Transverse colon (tissue), 4 donors: Measurements from ENCODE around the gene PTH1R. TPM values are rescaled to one million over a fixed set of nuclear protein-coding genes. Genes with fewer than 3 reads are reported as not detected.

Experiments used
- DNase-seq: peaks from one replicate; pipeline ENCODE4 v3.0.0-alpha.2; 2019
- H3K27ac ChIP-seq, 4 donors: fragments of 200-600 bp; sonication (generic); 2 replicates each; pipeline ENCODE4 v1.5.1; 2016 to 2018; ENCODE audit warnings: inconsistent platforms in 4 of 4
- H3K27me3 ChIP-seq: fragments of 200-600 bp; sonication (generic); 2 replicates; pipeline ENCODE4 v1.5.1; 2017; ENCODE audit warnings: inconsistent platforms
- H3K36me3 ChIP-seq, 4 donors: fragments of 200-600 bp; sonication (generic); 2 replicates each; pipeline ENCODE4 v1.5.1; 2017 to 2019; ENCODE audit warnings: inconsistent platforms in 4 of 4
- H3K4me1 ChIP-seq, 4 donors: fragments of 200-600 bp; sonication (generic); 2 replicates each; pipeline ENCODE4 v1.5.1; 2017 to 2020; ENCODE audit warnings: inconsistent platforms in 4 of 4
- H3K4me3 ChIP-seq, 4 donors: fragments of 200-600 bp; sonication (generic); 1 replicate in 1 of 4; 2 replicates in 3 of 4; pipeline versions ENCODE4 v1.5.1 to v1.6.1; 2017 to 2019; ENCODE audit warnings: inconsistent platforms in 4 of 4
- H3K9me3 ChIP-seq, 2 donors: fragments of 200-600 bp; sonication (generic); 2 replicates each; pipeline ENCODE4 v1.5.1; 2017 to 2019; ENCODE audit warnings: inconsistent platforms in 2 of 2
- EP300 ChIP-seq: sonication (generic); formaldehyde crosslinking; IDR thresholded peaks from one replicate; pipeline ENCODE4 v1.6.1; 2017; ENCODE audit warnings: antibody characterized with exemption, low read depth
- POLR2A ChIP-seq: fragments of 450-650 bp; IDR thresholded peaks from one replicate; pipeline ENCODE4 v1.6.1; 2016; ENCODE audit warnings: antibody characterized with exemption, mild to moderate bottlenecking, moderate library complexity
- POLR2AphosphoS5 ChIP-seq, 3 donors: sonication (generic); formaldehyde crosslinking; IDR thresholded peaks; one replicate each; pipeline ENCODE4 v1.6.1; 2016; ENCODE audit warnings: antibody characterized with exemption in 3 of 3
- WGBS, 2 donors: methylation state at CpG; one replicate each; pipeline ENCODE4 v1.1.5; 2018; ENCODE audit warnings: low coverage in 1 of 2; 5-methylcytosine and 5-hydroxymethylcytosine counted together
- in situ Hi-C, 4 donors: fragments of 200-750 bp; cut with MboI; loops; one replicate each; pipeline versions ENCODE4 v1.15.0 to v1.15.1; 2017; ENCODE audit warnings: low sequenced_read_pairs in 3 of 4, low pct_ligation_motif_present in 1 of 4, low pct_unique_long_range_greater_than_20kb in 1 of 4
- intact Hi-C: fragments of 100-400 bp; cut with DNase I; formaldehyde crosslinking; loops from one replicate; pipeline ENCODE4 v1.15.1; 2023; ENCODE audit warnings: low total_unique reads
- total RNA-seq, 4 donors: library from RNA; depleted of rRNA; stranded (reverse); fragments of >200 nt; gene quantifications; one replicate each; pipeline ENCODE4 v1.1.0, GENCODE V29; 2016
- TF ChIP-seq, protein P1 (sequence below), 5 experiments: fragments of 200-600 bp in 3 of 5; fragments of 450-650 bp in 2 of 5; sonication (generic) in 3 of 5; IDR thresholded peaks; 1 replicate in 2 of 5; 2 replicates in 3 of 5; pipeline ENCODE4 v1.5.1; 2016 to 2017; ENCODE audit warnings: antibody characterized with exemption in 5 of 5, inconsistent platforms in 3 of 5, mild to moderate bottlenecking in 2 of 5, moderate library complexity in 1 of 5

Gene PTH1R
- total RNA-seq, 4 donors from 2014 or later: 0.60 to 2.5 (median 1.4) TPM; not detected in 1

GRCh38 chr3:46907960-46908293, 30.4 kb downstream of the PTH1R start:
- Histone ChIP-seq H3K4me1 (peaks cover 4 to 10% (median 7%) of the 10 kb centered on the region in 4 donors), H3K27me3 (no peaks in the 10 kb centered on the region), H3K9me3 (no peaks in the 10 kb centered on the region), H3K27ac (no peak overlapping the region), H3K36me3 (no peaks in the 10 kb centered on the region), H3K4me3 (no peak overlapping the region)
- intact Hi-C loops: loop anchor here (2.0 to 5.0 kb wide), 2 partner anchors 41 to 203 kb away; no protein-coding TSS in a partner anchor
- no peak for TF ChIP-seq POLR2A
- TF ChIP-seq, protein P1, sequence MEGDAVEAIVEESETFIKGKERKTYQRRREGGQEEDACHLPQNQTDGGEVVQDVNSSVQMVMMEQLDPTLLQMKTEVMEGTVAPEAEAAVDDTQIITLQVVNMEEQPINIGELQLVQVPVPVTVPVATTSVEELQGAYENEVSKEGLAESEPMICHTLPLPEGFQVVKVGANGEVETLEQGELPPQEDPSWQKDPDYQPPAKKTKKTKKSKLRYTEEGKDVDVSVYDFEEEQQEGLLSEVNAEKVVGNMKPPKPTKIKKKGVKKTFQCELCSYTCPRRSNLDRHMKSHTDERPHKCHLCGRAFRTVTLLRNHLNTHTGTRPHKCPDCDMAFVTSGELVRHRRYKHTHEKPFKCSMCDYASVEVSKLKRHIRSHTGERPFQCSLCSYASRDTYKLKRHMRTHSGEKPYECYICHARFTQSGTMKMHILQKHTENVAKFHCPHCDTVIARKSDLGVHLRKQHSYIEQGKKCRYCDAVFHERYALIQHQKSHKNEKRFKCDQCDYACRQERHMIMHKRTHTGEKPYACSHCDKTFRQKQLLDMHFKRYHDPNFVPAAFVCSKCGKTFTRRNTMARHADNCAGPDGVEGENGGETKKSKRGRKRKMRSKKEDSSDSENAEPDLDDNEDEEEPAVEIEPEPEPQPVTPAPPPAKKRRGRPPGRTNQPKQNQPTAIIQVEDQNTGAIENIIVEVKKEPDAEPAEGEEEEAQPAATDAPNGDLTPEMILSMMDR (IDR thresholded peaks at IDR 0.05): peak in 1 of 5 experiments; percentile 19
- DNase-seq: no peak
- 30% methylated on average over 1 of the region's 1 CpG; no CpG with 5 or more reads in 1 of the 2 donors for WGBS, 2 donors
- in situ Hi-C loops: loop anchor here in 1 of 4 donors (10.0 kb wide), 1 partner anchor 193 kb away; the partner anchor contains the start of gene PRSS50

DNA sequence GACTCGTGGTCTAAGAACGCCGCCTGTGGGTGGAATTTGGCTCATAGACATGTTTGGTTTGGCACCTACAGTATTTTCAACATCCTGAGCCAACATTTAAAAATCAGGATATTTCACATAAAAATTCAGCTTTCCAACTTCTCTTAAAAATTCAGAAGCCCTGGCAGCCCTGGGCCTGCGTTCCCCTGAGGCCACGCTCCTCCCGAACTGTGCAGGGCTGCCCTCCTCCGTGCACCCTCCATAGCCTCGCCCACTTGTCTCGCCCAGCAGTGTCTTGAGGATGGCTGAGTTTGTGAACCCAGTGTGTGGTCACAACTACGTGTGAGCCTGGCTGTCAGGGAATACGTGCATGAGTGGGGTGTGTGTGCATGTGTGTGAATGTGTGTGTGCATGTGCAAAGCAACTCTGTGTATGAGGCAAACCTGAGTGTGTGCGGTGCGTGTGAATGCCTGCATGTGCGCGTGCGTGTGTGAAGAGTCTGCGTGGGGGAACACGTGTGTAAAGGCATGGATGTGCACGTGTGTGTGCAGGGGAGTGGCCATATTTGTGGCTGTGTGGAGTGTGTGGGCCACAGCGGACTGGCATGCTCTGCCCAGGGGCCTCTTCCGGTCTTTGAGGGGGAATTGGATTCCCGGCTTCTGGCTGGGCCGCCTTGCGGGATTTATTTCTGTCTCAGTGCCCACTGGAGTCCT, 30.9 kb downstream of the PTH1R start:
- Histone ChIP-seq H3K4me1 (peaks cover 4 to 12% (median 9%) of the 10 kb centered on the region in 4 donors), H3K9me3 (no peaks in the 10 kb centered on the region), H3K36me3 (no peaks in the 10 kb centered on the region), H3K27ac (no peak overlapping the region), H3K4me3 (no peak overlapping the region), H3K27me3 (no peaks in the 10 kb centered on the region)
- WGBS, 2 donors: 33 to 64% methylated on average over 6 to 24 of the region's 24 CpGs
- intact Hi-C loops (loop anchor here (2.0 to 5.0 kb wide), 2 partner anchors 41 to 204 kb away; no protein-coding TSS in a partner anchor), in situ Hi-C loops (loop anchor here in 1 of 4 donors (10.0 kb wide), 1 partner anchor 194 kb away; the partner anchor contains the start of gene PRSS50)
- DNase-seq: no peak
- no peak for TF ChIP-seq POLR2AphosphoS5 (IDR thresholded peaks at IDR 0.05)
- TF ChIP-seq, protein P1 (IDR thresholded peaks at IDR 0.05): no peak
- TF ChIP-seq POLR2A: no peak
- TF ChIP-seq EP300: no peak

DNA sequence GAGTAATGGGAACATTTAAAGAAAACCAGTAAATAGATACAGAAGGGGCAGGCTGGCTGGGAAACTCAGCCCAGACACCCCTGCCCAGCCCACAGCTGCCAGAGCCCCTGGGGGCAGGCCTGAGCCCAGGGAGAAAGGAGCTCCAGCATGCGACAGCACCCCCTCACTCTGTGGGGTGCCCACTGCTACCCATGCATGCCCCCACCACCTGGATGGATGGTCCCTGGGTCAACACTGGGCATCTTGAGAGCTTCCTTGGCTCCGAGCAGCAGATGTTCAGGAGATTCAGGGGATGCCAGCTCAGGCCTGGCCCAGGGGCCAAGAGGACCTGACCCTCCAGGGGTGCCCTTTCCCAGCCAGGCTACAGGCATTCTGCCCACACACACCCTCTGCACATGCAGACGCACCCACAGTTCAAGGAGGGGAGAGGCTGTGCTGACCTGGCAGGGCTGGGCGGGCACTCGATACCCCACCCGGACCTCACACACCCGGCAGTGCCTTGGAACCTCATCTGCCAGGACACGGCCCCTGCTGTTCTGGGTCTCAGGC, 31.5 kb downstream of the PTH1R start:
- intact Hi-C loops: loop anchor here (2.0 to 5.0 kb wide), 2 partner anchors 42 to 204 kb away; no protein-coding TSS in a partner anchor
- in situ Hi-C loops: loop anchor here in 1 of 4 donors (10.0 kb wide), 1 partner anchor 194 kb away; the partner anchor contains the start of gene PRSS50
- no peaks in the 10 kb centered on the region for H3K9me3 ChIP-seq
- no peak overlapping the region for H3K27ac ChIP-seq
- DNase-seq: no peak
- H3K36me3 ChIP-seq: no peaks in the 10 kb centered on the region
- TF ChIP-seq POLR2AphosphoS5 (IDR thresholded peaks at IDR 0.05) (no peak), EP300 (no peak)
- H3K4me1 ChIP-seq: peaks cover 4 to 18% (median 13%) of the 10 kb centered on the region in 4 donors
- WGBS, 2 donors: 38% methylated on average over 8 of the region's 8 CpGs; no CpG with 5 or more reads in 1 of the 2 donors
- H3K27me3 ChIP-seq: no peaks in the 10 kb centered on the region
- H3K4me3 ChIP-seq: no peak overlapping the region

DNA sequence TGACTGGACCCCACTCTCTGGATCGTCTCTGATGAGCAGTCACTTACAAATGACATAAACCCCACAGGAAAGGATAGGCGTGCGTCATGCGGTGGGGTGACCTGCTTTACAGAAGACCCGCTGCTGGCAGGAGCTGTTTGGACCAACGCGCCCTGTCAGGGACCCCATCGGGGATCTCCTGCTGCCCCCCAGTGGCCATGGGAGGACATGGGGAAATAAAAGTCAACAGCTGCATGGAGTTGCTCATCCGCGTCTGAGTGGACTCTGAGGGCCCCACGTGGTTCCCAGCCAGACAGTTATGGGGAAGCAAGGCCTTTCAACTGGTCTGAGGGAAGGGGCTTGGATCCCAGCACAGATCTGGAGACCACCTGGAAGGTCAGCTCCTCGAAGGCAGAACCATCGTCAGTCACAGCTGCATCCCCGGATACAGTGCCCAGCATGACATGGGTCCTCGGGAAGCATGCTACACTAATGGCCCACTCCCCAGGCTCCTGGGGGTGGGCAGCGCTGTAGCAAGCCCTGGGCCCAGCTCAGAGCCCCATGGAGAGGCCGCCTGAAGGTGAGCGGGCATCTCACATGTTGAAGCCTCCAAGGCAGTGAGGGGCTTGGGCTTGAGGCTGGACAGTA, 32.1 kb downstream of the PTH1R start:
- Histone ChIP-seq H3K4me1 (peaks cover 4 to 18% (median 13%) of the 10 kb centered on the region in 4 donors), H3K27me3 (no peaks in the 10 kb centered on the region), H3K36me3 (no peaks in the 10 kb centered on the region), H3K27ac (no peak overlapping the region), H3K9me3 (no peaks in the 10 kb centered on the region), H3K4me3 (no peak overlapping the region)
- TF ChIP-seq, protein P1 (IDR thresholded peaks at IDR 0.05): peak; percentile 82 to 87 (median 85)
- TF ChIP-seq POLR2A: no peak
- intact Hi-C loops: loop anchor here (2.0 to 5.0 kb wide), 2 partner anchors 42 to 205 kb away; no protein-coding TSS in a partner anchor
- 10% methylated on average over 16 of the region's 18 CpGs; no CpG with 5 or more reads in 1 of the 2 donors for WGBS, 2 donors
- DNase-seq: peak; percentile 79
- in situ Hi-C loops: loop anchor here in 1 of 4 donors (10.0 kb wide), 1 partner anchor 195 kb away; the partner anchor contains the start of gene PRSS50
